Hepatocyte (in vitro differentiated cells): ENCODE data around the gene FAM193B. TPM values are rescaled to one million over a fixed set of nuclear protein-coding genes. Genes with fewer than 3 reads are reported as not detected.

ENCODE experiments used
- DNase-seq: peaks from one replicate; pipeline ENCODE4 v3.0.0-alpha.2; 2016; ENCODE audit warnings: low spot score
- H2AFZ ChIP-seq: fragments of 200-600 bp; sonication (generic); 2 replicates; pipeline ENCODE4 v1.6.0; 2016; ENCODE audit warnings: antibody characterized with exemption, mild to moderate bottlenecking
- H3K27ac ChIP-seq: fragments of 200-600 bp; sonication (generic); 2 replicates; pipeline ENCODE4 v1.5.1; 2016; ENCODE audit warnings: mild to moderate bottlenecking
- H3K27me3 ChIP-seq: fragments of 200-600 bp; sonication (generic); 2 replicates; pipeline ENCODE4 v1.6.1; 2016
- H3K36me3 ChIP-seq: fragments of 200-600 bp; sonication (generic); replicated peaks from 2 replicates; pipeline ENCODE4 v1.5.1; 2016; ENCODE audit warnings: low read depth; ENCODE audit not compliant: insufficient read depth
- H3K4me1 ChIP-seq: fragments of 200-600 bp; sonication (generic); 2 replicates; pipeline ENCODE4 v1.5.1; 2016; ENCODE audit warnings: mild to moderate bottlenecking, moderate library complexity; ENCODE audit not compliant: insufficient read depth
- H3K4me2 ChIP-seq: fragments of 200-600 bp; sonication (generic); 2 replicates; pipeline ENCODE4 v1.6.0; 2016
- H3K4me3 ChIP-seq: fragments of 200-600 bp; sonication (generic); 2 replicates; pipeline ENCODE4 v1.5.1; 2016; ENCODE audit warnings: mild to moderate bottlenecking
- H3K79me2 ChIP-seq: fragments of 200-600 bp; sonication (generic); 2 replicates; pipeline ENCODE4 v1.6.0; 2017; ENCODE audit warnings: mild to moderate bottlenecking
- H3K9me2 ChIP-seq: fragments of 200-600 bp; sonication (generic); replicated peaks from 2 replicates; pipeline ENCODE4 v1.6.0; 2017; ENCODE audit warnings: mild to moderate bottlenecking; ENCODE audit not compliant: insufficient read depth
- H3K9me3 ChIP-seq: fragments of 200-600 bp; sonication (generic); 2 replicates; pipeline ENCODE4 v1.5.1; 2016; ENCODE audit warnings: low read depth, mild to moderate bottlenecking
- H4K20me1 ChIP-seq: fragments of 200-600 bp; sonication (generic); 2 replicates; pipeline ENCODE4 v1.6.0; 2016; ENCODE audit warnings: mild to moderate bottlenecking; ENCODE audit not compliant: insufficient read depth, poor library complexity, severe bottlenecking
- EZH2 ChIP-seq: fragments of 200-600 bp; sonication (generic); IDR thresholded peaks from 2 replicates; pipeline ENCODE4 v1.6.1; 2016; ENCODE audit warnings: antibody characterized with exemption, mild to moderate bottlenecking, borderline replicate concordance
- EZH2phosphoT487 ChIP-seq: fragments of 200-600 bp; sonication (generic); IDR thresholded peaks from one replicate; pipeline ENCODE4 v1.6.1; 2018; ENCODE audit warnings: antibody characterized with exemption, mild to moderate bottlenecking, low read depth, moderate library complexity; ENCODE audit not compliant: unreplicated experiment, severe bottlenecking
- WGBS: methylation state at CpG from one replicate; pipeline ENCODE4 v1.1.6; 2016; ENCODE audit warnings: low lambda C conversion rate; ENCODE audit errors: missing lambda C conversion rate; 5-methylcytosine and 5-hydroxymethylcytosine counted together
- polyA plus RNA-seq: library from polyadenylated mRNA; unstranded; fragments of >200 nt; fragmentation: Nextera tagmentation; extraction: Ambion mirVana; gene quantifications from 2 replicates; pipeline ENCODE4 v1.2.1, GENCODE V29; 2016
- total RNA-seq: library from RNA; depleted of rRNA; stranded (reverse); fragments of >200 nt; gene quantifications from 2 replicates; pipeline ENCODE4 v1.2.3, GENCODE V29; 2014
- TF ChIP-seq, protein P1 (sequence below): fragments of 200-600 bp; sonication (generic); IDR thresholded peaks from 2 replicates; pipeline ENCODE4 v1.5.1; 2016; ENCODE audit warnings: antibody characterized with exemption, mild to moderate bottlenecking; ENCODE audit not compliant: poor library complexity

Gene FAM193B
- total and polyA plus RNA-seq, 2 experiments from 2014 or later: 67.6 to 76.1 TPM

GRCh38 chr5:177601577-177602457 lies 47.5 kb upstream of the FAM193B start:
- Histone ChIP-seq H2AFZ (no peak overlapping the region), H3K4me2 (peak overlapping the region; percentile 100), H3K4me1 (peaks cover 9% of the 10 kb centered on the region), H3K9me3 (no peaks in the 10 kb centered on the region), H3K79me2 (peaks cover 21% of the 10 kb centered on the region), H3K27ac (no peak overlapping the region), H3K36me3 (no peaks in the 10 kb centered on the region), H4K20me1 (no peaks in the 10 kb centered on the region), H3K4me3 (no peak overlapping the region), H3K27me3 (no peaks in the 10 kb centered on the region), H3K9me2 (no peaks in the 10 kb centered on the region)
- 92% methylated on average over 11 of the region's 13 CpGs for WGBS
- no peak for DNase-seq
- TF ChIP-seq EZH2phosphoT487 (no peak), EZH2 (no peak)
- TF ChIP-seq, protein P1, sequence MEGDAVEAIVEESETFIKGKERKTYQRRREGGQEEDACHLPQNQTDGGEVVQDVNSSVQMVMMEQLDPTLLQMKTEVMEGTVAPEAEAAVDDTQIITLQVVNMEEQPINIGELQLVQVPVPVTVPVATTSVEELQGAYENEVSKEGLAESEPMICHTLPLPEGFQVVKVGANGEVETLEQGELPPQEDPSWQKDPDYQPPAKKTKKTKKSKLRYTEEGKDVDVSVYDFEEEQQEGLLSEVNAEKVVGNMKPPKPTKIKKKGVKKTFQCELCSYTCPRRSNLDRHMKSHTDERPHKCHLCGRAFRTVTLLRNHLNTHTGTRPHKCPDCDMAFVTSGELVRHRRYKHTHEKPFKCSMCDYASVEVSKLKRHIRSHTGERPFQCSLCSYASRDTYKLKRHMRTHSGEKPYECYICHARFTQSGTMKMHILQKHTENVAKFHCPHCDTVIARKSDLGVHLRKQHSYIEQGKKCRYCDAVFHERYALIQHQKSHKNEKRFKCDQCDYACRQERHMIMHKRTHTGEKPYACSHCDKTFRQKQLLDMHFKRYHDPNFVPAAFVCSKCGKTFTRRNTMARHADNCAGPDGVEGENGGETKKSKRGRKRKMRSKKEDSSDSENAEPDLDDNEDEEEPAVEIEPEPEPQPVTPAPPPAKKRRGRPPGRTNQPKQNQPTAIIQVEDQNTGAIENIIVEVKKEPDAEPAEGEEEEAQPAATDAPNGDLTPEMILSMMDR: no peak

- H3K4me3 ChIP-seq: peak overlapping the region; percentile 96
- TF ChIP-seq EZH2phosphoT487: no peak
- TF ChIP-seq EZH2: no peak
- TF ChIP-seq, protein P1: no peak
- H3K27ac ChIP-seq: peak overlapping the region; percentile 98
- no peaks in the 10 kb centered on the region for H3K9me2 ChIP-seq
- WGBS: 90% methylated on average over 11 of the region's 11 CpGs
- peak overlapping the region; percentile 100 for H3K4me2 ChIP-seq
- no peak for DNase-seq
- peaks cover 9% of the 10 kb centered on the region for H3K4me1 ChIP-seq
- H2AFZ ChIP-seq: no peak overlapping the region
- no peaks in the 10 kb centered on the region for H3K27me3 ChIP-seq
- no peaks in the 10 kb centered on the region for H3K9me3 ChIP-seq
- no peaks in the 10 kb centered on the region for H3K36me3 ChIP-seq
- H4K20me1 ChIP-seq: no peaks in the 10 kb centered on the region
- peaks cover 21% of the 10 kb centered on the region for H3K79me2 ChIP-seq
These were observed 46.8 kb upstream of the FAM193B start for GRCh38 chr5:177601126-177601525.

- H3K27ac ChIP-seq: peak overlapping the region; percentile 98
- no peaks in the 10 kb centered on the region for H4K20me1 ChIP-seq
- no peaks in the 10 kb centered on the region for H3K36me3 ChIP-seq
- peak overlapping the region; percentile 93 for H2AFZ ChIP-seq
- 13% methylated on average over 16 of the region's 16 CpGs for WGBS
- no peak for DNase-seq
- no peaks in the 10 kb centered on the region for H3K27me3 ChIP-seq
- peak overlapping the region; percentile 96 for H3K4me3 ChIP-seq
- H3K4me1 ChIP-seq: peaks cover 9% of the 10 kb centered on the region
- H3K9me3 ChIP-seq: no peaks in the 10 kb centered on the region
- H3K9me2 ChIP-seq: no peaks in the 10 kb centered on the region
- H3K4me2 ChIP-seq: peak overlapping the region; percentile 100
- peaks cover 21% of the 10 kb centered on the region for H3K79me2 ChIP-seq
- TF ChIP-seq, protein P1: no peak
- TF ChIP-seq EZH2 (no peak), EZH2phosphoT487 (no peak)
These were observed 46.2 kb upstream of the FAM193B start for GRCh38 chr5:177600508-177601018.
